GM20000 (cell line): ENCODE measurements around the gene GLA.

Source experiments
- DNase-seq: peaks from one replicate; pipeline ENCODE4 v3.0.0; 2012; ENCODE audit warnings: low spot score
- TF ChIP-seq, protein P1 (sequence below): IDR thresholded peaks from 2 replicates; pipeline ENCODE4 v1.5.1; 2012; ENCODE audit warnings: mild to moderate bottlenecking, control low read depth; ENCODE audit errors: extremely low read depth, missing control alignments

GLA gene

DNA sequence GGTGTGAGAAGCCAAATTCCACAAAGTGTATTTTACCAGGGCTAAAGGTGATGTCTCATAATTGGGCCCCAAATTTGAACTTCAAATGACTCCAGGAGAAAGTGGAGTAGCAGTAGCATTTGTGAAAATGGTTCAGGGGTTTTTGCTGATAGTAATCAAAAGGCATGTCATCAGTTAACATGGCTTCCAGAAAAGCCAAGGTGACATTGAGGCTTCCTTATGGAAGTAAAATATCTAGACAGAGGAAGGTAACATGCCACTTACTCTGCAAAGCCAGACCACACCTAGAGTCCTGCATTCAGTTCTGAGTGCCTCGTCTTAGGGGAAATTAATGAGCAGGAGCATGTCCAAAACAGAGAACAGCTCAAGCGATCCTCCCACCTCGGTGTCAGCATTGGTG is 19.1 kb downstream of the GLA start:
- TF ChIP-seq, protein P1, sequence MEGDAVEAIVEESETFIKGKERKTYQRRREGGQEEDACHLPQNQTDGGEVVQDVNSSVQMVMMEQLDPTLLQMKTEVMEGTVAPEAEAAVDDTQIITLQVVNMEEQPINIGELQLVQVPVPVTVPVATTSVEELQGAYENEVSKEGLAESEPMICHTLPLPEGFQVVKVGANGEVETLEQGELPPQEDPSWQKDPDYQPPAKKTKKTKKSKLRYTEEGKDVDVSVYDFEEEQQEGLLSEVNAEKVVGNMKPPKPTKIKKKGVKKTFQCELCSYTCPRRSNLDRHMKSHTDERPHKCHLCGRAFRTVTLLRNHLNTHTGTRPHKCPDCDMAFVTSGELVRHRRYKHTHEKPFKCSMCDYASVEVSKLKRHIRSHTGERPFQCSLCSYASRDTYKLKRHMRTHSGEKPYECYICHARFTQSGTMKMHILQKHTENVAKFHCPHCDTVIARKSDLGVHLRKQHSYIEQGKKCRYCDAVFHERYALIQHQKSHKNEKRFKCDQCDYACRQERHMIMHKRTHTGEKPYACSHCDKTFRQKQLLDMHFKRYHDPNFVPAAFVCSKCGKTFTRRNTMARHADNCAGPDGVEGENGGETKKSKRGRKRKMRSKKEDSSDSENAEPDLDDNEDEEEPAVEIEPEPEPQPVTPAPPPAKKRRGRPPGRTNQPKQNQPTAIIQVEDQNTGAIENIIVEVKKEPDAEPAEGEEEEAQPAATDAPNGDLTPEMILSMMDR, result no peak
- DNase-seq, result no peak

DNA sequence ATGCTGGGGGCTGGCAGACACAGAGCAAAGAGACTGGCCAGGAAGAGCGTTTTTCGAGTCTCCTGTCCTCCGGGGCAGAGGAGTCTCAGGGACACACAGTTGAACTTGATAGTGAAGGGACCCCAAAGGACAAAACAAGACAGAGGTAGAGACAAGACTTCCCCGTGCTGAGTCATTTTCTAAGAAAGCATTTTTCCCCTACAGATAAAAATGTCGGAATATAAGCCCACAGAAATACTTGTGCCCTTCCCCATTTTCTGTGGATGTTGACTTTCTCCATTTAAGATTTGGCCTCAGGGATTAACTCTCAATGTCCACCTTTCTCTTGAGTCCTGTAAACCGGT is 21.2 kb downstream of the GLA start:
- TF ChIP-seq, protein P1, result no peak
- DNase-seq, result no peak

DNA sequence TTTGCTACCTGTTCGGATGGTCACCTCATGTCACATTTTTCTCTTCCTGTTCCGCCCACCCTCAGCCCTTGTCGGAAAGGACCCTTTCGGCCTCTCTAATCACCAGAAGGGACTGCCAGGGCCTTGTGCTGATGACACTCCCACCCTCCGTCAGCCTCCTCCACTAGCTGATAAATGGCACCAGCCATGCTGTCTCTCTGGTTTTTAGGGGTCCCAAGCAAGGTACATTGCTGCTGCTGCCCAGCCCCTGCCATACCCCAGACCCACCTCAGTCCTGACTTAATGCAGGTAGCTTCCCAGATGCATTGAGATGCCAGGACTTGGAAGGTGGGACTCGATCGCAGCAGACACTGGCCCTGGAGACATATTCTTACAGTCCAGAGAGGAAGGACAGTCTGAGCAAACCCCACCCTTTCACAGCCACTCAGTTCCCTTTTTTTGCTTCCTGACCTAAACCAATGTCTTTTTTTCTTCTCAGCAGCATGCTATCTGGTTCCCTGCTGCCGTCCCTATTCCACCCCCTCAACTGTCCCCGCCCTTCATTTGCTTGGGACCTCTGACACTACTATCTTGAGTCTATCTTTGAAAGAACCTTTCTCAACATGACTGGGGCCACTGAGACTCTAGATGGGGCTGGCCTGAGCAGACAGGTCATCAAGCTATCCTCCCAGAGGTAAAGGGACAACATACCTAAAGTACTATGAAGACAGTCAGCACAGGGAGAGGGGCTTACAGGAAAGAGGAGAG is 21.8 kb downstream of the GLA start, which contains the start of gene BTK:
Gene BTK, minus strand, starts transcription at position 397 of the 747 bp plus-strand sequence. CDS start 10,907 bp downstream, outside the sequence.
- DNase-seq, result peak; percentile 60
- TF ChIP-seq, protein P1, result no peak

DNA sequence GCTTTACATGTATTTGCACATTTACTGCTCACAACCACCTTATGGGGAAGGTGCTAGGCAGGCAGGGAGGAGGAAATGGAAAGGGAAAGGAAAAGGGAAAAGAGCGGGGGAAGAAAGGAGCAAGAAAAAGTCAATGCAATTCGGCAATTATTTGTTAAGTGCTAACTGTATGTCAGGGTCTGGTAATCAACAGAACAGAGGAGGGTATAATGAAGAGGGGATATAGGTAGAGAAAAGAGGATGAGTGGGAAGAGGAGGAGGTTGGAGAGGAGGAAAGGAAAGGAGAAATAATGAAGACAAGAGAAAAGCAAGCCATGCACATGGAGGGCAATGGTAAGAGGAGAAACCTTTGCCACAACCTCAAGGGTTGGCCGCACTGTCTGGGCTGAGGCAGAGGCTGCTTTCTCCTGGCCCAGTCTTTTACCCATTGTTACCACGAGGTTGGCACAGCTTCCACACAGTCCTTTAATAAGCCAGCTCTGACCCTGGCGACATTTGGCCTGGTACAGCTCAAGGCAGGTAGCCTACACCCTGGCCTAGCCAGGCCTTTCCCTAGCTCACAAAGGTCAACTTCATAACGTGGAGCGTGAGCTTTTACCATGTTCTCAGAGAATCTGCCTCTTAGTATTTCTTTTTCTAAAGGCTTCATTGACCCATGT is 22.6 kb downstream of the GLA start:
- TF ChIP-seq, protein P1, result no peak
- no peak for DNase-seq

DNA sequence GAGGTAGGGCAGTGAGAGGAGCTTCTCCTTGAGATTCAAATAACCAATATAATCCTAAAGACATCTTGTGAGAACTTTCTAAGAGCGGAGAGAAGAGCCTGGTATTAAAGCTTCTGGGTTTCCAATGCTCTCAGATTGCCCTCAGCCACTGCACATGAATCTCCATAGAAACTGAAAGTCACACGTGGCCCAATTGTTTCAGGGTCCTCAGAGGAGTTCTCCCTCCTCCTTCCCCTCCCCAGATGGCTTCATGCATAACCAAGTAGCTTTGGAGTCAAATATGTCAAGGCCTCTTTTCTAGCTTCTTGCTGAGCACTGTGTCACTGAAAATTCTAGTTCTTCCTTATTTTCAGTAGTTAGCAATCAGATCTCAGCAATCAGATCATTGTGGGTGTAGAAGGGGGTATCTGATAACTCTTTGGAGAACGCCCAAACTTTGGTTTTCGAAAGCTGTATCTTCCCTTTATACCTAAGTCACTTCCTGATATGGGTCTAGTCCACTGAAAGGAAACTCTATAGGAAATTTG is 24.0 kb downstream of the GLA start:
- peak; percentile 39 for DNase-seq
- TF ChIP-seq, protein P1, result no peak

DNA sequence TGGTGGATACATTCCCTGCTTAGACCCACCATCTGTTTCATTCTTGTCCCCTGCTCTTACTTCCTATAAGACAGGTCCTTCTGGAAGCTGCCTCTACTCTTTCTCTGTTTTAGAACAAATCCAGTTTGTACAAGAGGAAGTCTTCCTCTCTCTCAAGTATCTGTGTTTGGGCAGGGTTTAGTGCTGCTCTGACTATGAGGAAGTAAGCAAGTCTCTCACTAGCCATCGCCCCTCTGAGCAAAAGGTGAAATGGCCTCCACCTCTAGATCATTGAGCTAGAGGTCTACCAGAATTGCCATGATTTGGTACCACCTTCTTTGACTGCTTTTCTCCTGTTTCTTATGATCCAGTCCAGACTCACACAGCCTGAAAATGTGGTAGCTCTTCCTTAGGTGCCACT is 30.2 kb downstream of the GLA start:
- DNase-seq, result no peak
- TF ChIP-seq, protein P1, result no peak

DNA sequence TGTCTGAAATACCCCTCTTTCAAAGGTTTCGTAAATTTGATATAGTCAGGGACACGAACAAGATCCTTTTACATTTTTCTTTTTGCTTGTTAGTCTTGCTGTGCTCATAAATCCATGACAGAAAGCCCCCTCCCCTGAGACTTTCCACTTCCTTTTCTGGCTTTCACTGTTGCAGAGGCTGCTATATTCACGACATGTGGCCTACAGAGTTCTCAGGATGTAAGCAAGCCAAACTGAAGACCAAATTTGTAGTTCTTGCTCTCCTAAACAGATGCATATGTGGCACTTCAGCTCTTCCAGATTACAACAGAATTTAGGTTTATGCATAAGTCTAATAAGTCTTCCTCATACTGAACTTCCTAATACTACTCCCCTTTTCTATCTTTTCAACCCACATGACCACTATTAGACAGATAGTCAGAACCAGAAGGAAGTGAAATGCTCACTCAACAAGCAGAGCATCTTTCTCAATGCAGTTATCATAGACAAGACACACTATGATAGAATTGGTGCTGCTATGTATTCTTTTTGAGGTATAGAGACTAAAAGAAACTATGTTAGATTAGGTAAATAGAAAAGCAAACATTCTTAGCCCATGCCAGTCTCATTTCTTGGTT is 36.7 kb downstream of the GLA start:
- TF ChIP-seq, protein P1, result no peak
- DNase-seq, result no peak
